ENCODE results near the gene CD28.
A peak's percentile ranks its signal among the peaks of the same experiment; 100 is the strongest.
"Not testable (repeated sequence)": the region's sequence is repeated elsewhere in the genome, so short reads cannot be mapped to it uniquely, and the experiment has no call there.

CD28 gene

DNA sequence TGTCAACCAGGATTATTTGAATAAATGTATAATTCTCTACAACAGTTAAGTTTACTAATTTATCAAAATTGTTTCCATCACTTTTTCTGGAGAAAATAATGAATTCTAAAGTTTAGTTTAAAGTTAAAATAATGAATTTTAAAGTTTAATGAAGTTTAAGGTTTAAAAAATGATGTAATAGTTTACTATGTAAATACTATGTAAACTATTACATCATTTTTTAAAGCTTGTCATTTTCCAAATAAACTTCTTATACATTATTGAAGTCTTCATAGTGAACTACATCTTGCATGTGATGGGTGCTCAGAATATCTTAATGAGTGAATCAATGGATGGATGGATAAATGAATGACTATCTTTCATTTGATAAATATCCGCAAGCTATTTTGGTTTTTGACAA, 38.8 kb downstream of the CD28 start:
- DNase-seq, result no peak

DNA sequence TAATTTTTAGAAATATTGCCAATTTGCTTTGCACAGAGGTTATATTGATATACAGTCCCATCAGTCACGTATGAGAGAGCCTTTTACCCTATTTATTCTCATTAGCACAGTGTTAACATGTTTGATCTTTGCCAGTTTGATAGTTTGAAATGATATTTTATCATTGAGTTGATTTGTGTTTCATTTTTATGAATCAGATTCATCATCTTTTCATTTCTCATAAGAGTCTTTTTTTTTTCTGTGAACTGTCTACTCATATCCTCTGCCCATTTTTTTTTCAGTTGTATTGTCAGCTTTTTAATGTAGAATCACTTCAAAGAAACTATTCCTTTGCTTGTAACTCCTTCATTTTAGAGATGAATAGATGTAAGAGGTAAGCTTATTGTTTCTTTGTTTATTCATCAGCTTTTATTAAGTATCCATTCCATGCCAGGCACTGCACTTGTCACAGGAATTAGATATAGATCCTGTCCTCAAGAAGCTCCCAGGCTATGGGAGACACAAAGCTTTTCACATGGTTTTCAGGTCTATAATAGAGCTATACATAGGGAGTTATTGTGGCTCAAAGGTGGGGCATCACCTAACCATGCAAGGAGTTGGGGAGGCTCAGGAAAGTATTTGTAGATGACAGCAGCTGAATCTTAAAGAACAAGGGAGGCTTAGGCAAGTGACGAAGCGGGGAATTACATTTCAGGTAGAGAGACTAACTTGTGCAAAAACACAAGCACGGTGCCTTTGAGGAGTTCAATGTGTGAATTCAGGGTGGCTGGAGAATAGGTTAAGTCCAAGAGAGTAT, 42.1 kb downstream of the CD28 start:
- DNase-seq, result no peak

DNA sequence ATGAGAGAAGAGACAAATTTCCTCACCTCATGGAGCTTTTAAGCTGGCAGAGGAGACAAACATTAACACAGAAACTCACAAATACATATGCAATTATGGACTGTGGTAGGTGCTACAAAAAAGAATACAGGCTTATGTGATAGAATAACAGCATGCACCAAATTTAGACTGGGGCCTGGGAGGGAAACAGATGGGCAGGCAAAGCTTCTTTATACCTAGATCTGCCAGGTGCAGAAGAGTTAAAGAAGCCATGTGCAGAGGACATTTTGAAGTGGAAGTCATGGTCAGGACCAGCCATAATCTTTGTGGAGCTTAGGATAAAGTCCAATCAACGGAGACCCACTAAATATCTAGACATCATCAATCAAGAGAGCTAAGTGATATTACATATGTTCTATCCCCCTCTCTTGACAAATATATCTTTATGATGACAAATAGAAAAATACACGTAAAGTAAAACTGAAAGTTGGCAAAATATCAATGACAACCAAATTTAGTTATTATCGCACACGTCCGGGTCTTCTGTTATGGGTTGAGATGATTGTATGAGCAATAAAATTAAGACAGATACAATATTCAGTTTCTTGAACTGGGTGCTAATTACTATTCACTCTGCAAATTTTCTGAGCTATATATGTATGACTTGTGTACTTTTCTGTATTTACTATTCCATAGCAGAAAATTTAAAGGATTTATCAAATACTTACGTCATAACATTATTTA, 44.1 kb downstream of the CD28 start:
- DNase-seq, result no peak

DNA sequence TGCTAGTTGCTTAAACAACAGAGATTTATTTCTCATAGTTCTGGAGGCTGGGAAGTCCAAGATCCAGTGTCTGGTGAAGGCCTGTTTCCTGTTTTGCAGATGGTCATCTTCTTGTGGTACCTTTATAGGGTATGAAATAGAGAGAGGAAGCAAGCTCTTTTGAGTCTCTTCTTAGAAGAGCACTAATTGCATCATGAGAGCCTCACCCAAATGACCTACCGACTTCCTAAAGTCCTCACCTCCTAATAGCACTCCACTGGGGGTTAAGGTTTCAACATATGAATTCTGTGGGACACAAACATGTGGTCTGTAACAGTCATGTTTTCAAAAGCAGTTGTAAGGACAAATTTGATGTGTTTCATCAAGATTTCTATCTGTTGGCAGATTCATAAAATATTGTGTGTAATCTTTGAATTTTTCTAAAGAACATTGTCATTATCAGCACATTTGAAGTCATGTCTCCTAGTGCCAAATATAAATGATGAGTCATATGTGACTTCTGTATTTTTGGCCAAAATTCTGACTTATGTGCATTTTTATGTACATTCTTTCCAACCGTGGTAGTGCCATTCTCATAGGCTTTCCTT, 45.3 kb downstream of the CD28 start:
- no peak for DNase-seq

DNA sequence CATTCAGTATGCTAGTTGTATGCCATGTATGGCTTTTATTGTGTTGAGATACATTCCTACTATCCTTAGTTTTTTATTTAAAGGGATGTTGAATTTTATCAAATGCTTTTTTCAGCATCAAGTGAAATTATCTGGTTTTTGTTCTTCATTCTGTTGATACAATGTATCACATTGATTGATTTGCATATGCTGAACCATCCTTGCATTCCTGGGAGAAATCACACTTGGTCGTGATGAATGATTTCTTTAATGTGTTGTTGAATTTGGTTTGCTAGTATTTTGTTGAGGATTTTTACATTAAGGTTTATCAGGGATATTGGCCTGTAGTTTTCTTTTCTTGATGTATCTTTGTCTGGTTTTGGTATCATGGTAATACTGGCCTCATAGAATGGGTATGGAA, 49.7 kb downstream of the CD28 start:
- no peak for DNase-seq

DNA sequence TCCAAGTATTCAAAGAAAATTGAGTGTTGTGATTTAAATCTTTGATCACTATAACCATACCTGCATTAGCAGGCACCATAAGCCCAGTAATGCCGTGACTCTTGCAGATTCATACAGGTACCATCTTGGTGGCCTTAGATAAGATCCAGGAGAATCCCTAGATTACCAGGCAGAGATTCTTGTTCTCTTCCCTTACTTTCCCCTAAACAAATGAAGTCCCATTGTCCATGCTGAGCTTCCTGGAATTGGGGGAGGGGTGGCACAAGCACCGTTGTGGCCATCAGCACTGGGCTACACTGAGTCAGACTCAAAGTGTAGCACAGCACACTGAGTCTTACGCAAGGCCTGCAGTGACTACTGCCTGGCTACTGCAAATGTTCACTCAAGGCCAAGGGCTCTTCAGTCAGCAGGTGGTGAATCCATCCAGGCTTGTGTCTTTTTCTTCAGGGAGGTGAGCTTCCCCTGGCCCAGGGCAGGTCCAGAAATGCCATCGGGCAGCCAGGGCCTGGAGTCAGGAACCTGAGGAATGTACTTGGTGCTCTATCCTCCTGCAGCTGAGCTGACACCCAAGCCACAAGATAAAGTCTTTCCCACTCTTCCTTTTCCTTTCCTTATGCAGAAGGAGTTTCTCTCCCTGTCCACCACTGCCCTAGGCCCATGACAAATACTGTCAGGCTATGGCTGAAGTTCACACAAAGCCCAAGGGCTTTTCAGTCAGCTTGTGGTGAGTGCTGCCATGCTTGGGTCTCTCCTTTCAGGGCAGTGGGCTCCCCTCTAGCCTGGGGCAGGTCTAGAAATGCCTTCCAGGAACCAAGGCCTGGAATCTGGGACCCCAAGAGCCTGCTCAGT, 52.6 kb downstream of the CD28 start:
- DNase-seq, result no peak

DNA sequence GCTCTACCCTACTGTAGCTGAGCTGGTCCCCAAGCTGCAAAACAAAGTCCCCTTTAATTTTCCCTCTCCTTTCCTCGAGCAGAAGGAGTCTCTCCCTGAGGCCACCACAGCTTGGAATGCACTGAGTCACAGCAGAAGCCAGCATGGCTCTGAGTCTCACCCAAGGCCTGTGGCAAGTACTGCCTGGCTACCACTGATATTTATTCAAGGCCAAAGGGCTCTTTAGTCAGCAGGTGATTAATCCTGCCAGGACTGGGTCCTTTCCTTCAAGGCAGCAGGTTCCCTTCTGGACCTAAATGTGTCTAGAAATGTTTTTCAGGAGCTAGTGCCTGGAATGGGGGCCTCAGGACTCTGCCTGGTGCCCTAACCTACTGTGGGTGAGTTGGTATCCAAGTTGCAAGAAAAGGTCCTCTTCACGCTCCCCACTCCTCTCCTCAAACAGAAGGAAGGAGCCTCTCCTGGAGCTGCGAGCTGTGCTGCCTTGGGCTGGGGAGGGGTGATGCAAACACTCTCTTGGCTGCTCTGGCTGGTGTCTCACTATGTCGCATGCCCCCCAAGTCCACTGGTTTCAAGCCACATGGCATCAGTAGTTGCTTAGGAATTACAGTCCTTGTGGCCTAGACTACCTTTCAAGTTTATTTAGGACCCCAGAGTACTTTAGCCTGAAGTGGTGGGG, 53.4 kb downstream of the CD28 start:
- no peak for DNase-seq

DNA sequence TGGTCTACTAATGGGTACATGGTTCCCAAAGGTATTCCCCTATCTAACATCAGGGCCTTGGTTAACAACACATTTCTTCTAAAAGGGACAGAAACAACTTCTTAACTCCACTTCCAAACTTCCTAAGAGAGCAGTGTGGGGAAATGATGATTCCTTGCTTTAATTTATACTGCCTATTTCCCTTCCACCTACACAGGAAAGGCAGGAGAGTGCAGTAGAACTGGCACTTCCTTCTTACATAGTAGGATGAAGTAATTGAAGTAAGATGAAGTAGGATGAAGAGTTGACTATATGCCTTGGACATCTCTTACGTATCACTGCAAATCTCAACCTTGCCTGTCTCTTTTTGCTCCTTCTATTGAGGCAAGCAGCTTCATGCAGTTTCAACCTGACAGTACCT, 54.7 kb downstream of the CD28 start:
- no peak for DNase-seq

DNA sequence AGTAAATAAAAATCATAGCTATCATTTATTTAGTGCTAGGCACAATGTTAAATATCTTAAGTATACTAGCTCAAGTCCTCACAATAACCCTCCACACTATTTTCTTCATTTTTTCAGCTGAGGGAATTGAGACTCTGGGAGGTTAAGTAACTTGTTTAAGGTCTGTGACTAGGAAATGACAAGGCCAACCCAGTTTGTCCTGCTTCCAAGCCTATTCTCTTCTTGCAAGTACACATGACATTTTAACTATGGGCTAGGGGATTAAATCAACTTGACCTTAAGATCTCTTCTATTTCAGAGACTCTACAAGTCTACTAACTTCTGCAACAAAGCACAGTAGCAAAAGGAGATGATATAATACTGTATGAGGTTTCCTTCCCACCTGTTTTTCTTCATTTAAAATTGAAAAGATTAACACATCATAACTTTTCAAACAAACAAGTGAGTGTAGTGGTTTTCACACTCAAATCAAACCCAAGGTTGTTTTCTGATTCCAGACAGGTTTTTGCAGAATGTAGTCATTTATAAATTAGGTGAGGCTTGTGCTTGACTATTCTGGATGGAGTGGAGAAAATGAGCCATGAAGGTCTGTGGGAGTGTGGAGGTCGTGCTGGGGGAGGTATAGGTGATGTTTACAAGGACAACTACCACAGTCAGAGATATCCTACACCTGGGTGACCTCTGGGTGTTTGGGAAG, 57.0 kb downstream of the CD28 start:
- no peak for DNase-seq

DNA sequence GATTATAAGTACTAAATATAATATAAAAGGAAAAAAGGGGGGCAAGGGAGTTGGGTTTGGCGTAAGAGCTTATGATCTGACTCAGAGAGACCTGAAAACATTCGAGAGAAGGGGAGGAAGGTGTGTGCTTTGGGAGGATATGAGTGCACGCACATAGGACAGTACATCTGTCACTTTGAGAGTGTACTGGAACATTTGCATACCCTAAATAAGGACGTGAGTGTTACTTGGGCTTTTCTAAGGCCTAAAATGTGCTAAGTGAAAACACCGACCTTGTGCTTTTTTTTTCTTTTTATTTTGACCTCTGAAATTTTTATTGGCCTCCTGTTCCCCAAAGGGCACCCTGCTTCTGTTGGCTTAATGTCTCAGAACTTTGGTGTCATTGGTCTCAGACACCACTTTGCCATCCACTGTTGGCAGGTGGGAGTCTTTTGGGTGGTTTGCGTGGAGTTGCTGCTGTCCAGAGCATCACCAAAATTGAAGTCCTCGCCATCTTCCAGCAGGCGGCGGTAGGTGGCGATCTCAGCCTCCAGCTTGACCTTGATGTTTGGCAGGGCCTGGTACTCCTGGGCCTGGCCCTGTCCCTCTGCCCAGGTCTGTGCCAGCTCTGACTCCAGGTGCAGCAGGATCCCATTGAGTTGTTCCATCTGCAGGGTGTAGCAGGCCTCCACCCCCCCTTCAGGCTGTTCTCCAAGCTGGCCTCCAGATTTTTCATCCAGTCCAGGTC, 57.7 kb downstream of the CD28 start:
- no peak for DNase-seq

DNA sequence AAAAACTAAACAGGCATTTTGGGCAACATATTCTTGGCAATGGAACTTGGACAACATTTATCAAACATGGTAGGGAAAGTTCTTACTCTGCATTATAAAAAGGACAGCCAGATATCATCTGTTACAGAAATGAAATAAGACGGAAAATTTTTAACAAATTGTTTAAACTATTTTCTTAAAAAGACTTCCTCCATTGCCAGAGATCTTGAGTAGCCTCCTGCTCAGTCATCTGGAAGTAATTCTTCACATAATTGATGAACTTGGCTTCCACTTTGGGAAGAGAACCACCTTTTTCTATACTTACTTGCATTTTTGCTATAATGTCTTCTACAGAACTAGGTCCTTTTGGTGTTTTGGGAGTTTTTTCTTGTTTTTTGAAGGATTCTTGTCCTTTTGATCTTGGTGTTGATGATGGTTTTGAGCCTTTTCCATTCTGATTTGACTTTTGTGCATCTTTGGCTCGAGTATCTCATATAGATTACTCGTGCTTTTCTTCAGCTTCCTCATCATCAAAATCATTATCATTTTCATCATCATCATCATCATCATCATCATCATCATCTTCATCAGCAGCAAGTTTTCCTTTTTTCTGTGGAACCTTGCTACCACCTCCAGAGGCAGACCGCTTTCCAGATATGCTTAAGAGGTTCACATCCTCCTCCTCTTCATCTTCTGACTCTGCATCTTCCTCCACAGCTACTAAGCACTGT, 66.2 kb downstream of the CD28 start:
- DNase-seq, result no peak

DNA sequence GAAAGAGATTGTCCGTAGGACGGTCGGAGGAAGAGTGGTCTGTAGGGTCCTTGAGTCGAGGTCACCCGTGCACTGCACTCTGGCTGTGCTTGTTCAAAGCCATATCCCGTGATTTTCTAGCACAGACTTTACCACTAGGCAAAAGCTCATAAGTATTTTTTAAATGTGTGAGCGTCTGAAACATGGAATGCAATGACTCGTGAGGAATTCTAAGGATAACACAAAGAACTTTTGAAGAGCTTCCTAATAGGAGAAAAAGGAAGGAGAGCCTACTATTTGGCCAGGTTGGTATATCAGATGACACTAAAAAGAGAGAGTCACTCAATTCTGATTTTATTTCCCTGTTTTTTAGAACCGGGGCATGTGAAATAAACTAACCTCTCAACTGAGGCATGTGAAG, 68.3 kb downstream of the CD28 start:
- no peak for DNase-seq

DNA sequence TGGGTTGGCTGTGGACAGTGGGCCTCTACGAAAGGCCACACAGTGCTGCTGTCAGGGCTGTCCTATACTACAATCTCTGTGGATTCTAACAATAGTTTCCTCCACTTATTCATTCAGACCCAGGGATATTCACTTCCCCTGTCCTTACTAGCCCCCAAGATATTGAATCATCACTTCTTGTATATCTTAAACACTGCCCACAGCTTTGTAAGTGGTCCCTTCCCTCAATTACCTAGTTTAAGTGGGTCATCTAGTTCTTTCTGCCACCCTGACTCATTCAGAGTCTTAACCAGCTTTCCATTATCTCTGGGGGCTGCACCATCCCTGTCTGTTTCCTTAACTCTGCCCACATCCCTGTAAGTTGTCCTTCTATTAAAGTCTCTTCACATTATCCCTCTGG, 69.2 kb downstream of the CD28 start:
- no peak for DNase-seq

DNA sequence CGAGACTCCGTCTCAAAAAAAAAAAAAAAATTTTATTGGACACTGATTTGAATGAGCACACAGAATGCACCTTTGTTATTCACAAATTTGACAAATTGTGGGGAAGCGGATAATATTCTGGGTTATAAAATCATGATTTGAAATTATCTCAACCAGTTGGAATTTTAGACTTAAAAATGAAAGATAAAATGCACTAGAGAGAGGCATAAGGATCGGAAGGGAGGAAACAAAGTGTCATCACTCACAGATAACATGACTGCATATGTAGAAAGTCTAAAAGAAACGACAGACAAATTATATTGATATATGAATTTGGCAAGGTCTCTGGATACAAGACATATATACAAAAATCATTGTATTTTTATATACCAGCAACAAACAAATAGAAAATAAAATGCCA, 70.6 kb downstream of the CD28 start:
- DNase-seq, result no peak

DNA sequence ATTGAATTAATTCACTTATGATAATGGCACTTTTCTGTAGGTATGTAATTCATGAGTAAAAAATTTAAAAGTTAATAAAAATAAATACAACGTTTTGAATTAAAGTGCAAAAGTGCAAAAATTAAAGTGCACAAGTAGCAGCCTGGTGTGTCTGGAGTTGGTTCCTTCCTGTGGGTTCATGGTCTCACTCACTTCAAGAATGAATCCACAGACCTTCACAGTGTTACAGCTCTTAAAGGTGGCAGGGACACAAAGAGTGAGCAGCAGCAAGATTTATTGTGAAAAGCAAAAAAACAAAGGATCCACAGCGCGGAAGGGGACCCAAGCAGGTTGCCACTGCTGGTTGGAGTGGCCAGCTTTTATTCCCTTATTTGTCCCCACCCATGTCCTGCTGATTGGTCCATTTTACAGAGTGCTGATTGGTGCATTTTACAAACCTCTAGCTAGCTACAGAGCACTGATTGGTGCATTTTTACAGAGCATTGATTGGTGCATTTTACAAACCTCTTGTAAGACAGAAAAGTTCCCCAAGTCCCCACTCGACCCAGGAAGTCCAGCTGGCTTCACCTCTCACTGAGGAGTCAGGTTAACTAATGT, 73.1 kb downstream of the CD28 start:
- DNase-seq, result not testable (repeated sequence)

DNA sequence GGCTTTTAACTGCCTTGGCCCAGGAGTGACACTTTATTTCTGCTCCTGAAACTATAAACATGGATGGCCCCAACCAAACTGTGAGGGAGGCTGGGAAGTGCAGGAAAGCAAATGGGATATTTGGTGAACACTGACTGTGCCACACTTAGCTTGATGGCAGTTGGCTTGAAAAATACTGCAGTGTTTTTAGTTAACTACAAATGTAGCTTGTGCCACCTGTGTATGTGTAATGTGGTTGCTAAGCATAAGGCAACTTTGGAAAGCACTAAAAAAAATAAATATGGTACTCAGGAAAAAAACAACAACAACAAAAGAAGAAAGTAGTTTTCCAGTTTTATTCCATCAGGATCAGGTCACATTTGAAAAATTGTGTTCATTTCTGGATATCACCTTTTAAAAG, 73.8 kb downstream of the CD28 start:
- DNase-seq, result no peak

DNA sequence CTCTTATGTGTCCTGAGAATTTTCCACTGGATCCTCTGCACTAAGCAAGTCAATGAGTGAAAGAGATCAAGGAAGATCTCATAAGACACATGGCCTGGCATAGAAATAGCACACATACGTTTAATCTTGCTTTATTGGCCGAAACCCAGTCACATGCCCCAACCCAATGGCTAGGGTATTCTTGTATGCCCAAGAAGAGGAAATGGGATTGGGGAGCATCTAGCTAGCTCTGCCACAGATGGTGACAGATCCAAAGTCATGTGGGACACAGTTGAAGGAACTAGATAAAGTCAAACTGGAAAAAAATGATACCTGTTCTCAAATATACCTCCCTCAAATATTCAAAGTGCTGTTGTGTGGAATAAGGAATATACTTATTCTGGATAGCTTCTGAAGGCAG, 74.7 kb downstream of the CD28 start:
- no peak for DNase-seq

DNA sequence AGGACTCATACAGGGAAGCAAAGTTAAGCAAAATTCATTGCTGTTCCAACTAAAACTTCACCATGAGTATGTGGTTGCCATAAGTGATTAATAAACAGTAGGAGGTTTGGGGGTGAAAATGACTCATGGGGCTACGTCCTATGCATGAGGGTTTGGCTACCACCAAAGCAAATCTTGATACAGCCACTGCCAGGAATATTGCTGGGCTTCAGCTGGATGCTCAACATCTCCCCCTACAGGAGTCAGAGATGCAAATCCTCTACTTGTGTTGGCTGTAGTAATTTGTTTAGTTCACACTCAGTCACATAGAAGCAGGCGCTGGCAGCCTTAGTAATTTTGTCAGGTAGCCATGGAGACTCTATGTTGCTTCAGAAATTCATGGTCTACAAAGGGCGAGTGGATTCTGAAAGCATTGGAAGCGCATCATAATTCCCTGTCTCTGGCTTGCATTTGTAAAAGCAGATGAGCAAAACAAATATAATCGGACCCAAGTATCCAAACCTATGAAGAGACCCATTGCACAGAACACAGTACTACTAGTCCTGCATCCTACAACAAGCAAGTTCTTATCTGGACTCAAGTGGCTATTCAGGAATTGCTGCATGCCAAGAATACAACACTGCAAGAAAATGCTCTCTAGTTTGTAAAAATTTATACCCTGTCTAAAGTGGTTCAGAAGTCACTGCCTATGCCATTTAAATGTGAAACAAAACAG, 76.0 kb downstream of the CD28 start:
- DNase-seq, result peak in 31 of 56 donors; percentile 4 to 68 (median 26)
